Stimulated activated naive CD8-positive, alpha-beta T cell treated with anti-CD3 and anti-CD28 coated beads, Interleukin-15, Interleukin-2, amounts not matched to agents 100 U/mL and 50 U/mL, for 24 hours (primary cell): ENCODE data around the gene BLID.

Source experiments
- ATAC-seq: fragments of 150-1000 bp; cut with Tn5 transposase; one replicate; pipeline ENCODE4 v1.10.0; 2021
- DNase-seq: peaks from one replicate; pipeline ENCODE4 v3.0.0; 2021

Gene BLID, protein sequence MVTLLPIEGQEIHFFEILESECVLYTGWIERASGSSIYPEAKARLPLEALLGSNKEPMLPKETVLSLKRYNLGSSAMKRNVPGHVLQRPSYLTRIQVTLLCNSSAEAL

DNA sequence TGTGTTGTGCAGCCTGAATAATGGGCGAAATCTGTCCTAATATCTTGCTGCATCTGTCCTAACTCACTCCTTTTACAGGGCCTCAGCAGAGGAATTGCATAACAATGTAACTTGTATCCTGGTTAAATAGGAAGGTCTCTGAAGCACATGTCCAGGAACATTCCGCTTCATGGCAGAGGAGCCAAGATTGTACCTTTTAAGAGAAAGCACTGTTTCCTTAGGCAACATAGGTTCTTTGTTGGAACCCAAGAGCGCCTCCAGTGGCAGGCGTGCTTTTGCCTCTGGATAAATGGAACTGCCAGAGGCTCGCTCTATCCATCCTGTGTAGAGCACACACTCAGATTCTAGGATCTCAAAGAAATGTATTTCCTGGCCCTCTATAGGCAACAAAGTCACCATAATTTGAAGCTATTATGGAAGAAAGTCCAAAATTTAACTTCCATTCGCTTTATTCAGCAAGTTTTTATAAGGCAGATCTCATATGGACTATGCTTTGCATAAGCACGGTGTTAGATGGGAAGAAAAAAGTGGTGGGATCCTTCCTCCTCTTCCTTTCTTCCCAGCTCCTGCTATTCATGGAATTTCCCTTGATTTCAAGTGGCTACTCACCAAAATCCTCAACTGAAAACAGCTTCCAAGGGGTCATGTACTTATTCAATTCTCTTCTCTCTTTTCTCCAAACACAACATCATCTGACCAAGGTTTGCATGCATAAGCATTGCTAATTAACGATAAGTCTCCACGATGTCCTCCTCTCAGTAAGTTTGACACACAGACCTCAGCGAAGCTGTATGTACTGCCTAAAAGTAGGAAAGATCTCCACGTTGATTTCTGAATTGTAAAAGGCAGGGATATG lies at the start of gene BLID:
TSS of gene BLID (minus strand) at position 692 of the 856 bp plus-strand sequence. CDS start at position 399, 293 bp downstream.
- ATAC-seq (no peak), DNase-seq (no peak)

DNA sequence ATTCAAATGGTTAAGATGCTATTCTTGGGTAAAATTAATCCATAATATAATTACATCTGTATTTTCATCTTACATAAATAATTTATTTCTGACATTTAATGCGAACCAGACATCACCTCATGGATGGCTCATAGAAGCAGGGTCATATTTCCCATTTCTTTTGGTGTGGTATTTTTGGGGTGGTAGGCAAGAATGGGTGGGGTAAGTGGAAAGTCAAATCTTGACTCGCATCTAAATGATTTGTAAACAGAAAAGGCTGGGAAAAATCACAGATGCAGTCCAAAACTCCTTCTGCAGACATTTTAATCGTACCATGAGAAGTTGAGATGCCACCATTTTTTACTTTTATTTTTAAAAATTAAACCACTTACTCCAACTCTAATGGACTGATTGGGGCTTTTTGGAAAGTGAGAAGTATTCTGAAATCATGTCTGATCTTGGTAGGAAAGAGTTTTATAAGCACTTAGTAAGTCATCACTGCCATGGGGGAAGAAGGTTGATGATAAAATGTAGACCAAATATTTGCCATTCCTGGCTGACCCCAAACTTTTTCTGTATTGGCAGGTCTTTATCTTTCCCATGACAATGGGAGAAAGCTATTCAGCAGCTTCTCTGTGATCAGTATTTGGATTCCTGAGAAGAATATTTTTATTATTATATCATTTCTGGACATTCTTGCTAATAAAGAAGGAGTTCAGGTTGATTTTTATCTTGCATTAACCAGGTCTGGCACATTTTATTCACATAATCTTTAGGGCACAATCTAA lies 47.2 kb upstream of the BLID start:
- DNase-seq (no peak), ATAC-seq (no peak)

DNA sequence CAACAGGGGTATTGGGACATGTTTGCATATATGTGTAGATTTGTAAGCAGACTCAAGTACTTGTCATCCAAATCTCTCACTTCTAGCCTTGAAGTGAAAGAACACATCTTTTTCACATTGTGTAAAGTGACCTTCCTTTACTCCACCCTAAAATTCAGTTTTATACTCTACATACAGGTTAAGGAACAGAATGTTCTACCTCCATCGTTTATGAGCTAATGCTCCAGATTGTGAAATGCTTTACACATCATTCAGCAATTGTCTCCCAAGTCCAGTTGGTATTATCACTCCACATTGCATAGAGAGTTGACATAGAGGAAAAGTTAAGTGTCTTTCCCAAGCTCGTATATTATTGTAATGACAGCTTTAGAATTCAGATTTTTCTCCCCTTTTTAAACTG lies 46.1 kb upstream of the BLID start:
- ATAC-seq (no peak), DNase-seq (no peak)

DNA sequence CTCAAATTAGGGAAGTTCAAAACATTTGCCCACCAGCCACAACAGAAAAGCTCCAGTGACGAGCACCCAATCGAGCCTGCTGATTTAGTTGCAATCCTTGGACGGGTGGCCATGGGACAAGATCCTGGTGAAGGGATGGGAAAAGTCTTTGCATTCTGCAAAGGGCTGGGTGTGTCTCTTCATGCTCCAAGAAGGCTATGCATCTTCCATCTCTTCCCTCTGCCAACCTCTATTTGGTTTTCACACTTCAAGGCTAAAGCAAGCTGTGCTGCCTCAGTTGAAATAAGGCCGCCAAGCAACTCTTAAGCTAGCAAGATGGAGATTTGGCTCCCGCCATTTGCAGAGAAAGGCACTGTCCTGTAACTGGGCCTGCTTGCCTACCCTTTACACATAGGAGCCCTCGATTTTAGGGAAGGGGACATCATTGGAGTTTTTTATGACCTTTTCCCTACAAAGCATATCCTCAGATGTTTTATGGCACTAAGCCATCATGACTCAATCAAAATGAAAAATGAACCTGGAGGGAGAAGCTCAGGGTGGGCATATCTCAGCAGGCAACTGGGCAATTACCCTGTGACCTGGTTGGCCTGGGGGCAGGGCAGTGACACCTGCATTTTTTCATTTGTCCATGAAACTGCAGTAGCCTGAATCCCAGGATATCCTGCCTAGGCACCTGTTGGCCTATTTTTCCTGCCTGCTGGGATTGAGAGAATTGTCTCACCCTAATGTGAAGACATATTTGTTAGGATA lies 45.0 kb upstream of the BLID start:
- no peak for DNase-seq
- ATAC-seq = no peak

DNA sequence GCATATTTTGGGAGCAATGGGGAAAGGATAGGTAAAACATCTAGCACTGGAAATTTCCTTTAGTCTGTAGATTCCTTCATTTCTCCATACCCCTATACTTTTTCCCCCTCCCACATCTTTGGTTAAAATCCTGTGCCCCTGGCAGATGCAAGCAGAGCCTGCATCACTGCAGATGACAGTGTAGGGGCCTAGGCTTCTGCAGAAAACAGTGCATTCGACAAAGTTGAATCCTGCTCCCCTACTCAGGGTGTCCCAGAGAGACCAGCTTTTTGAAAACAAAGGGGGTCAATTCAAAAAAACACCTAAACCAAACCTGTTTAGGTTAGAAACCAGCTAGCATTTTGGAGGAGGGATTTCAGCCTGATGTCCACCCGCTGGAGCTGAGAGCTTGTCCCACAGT lies 43.8 kb upstream of the BLID start:
- ATAC-seq = no peak

DNA sequence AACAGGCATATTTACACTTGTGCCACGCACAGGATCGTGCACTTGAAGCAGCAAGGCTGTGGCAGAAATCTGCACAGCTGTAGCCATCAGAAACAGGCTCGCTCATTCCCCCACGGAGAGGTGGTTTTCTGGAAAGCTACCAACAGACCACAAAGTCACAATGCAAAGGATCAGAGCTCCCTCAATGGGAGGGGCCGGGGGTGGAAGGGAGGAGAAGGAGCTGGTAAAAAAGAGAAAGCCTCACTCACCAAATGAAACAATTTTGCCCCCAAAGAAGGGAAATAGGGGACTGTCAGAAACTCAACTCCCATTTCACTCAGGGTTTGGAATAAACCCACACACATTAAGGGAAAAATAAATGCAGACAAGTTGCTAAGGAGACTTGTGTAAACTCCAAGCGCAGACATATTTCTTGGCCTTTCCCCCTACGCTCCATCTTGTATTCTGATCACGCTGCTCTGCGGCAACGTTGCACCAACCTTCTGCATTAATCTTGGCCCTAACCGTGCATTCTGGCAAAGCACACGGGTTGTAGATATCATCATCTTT lies 43.2 kb upstream of the BLID start:
- no peak for ATAC-seq
- no peak for DNase-seq

More for the DNA sequence above, 43.8 kb upstream of the BLID start:
- DNase-seq = no peak

DNA sequence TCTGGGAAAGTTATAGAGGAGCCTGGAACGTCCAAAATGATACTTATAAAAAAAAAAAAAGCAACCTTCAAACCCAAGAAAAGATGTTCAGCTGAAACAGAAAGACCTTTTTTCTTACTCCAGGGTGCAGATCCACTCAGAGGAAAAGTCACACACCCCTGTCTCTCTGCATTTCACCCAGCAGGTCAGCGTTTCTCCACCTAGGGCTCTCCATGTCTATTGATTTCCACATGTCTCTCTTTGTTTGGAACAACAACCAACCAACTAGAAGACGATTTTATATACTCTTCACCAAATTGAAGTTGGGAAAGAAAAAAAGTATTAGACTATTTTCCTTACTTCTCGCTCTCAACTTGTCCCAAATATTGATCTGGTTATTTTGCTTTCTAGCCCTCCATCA lies 42.2 kb upstream of the BLID start:
- DNase-seq (no peak), ATAC-seq (no peak)

DNA sequence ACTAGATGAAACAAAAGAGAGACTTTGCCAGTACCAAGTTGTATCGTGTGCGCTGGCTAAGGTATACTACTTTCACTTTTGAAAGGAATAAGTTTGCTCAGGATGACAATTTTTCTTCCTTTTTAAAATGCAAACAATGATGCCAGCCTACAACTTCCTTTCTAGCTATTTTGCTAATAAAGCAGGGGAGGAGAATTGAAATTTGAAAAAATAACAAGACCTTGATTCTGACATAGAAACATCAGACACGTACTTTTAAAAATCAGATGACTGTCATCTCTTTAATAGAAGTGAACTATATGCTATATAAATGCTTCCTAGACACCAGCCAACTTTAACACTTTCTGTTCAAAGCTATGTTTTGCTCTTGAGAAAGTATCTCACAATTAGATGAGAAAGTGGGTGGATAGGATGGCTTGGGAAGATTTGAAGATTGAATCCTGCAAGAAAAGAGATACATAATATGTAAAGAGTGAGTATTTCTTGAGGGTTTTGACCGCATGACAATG lies 41.7 kb upstream of the BLID start:
- no peak for ATAC-seq
- no peak for DNase-seq

DNA sequence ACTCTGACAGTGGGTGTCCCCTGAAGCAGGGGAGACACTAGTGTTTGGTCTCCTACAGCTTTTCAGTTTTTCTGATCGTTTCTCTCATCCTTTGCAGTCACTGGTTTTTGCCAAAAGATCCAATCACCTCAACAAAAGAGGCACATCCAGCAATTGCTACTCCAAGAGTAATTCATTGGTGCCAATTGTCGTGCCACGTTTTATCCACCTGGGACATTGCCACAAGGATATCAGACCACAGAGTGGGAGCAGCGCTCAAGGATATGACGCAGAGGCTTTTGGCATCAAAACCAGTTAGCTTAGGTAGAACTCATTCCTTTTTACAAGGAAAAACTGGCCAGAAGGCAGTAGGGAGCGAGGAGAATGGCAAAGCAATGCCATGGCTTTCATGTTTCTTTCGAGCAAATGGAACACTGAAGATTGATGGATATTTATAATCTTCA lies 40.9 kb upstream of the BLID start:
- DNase-seq = no peak
- no peak for ATAC-seq

DNA sequence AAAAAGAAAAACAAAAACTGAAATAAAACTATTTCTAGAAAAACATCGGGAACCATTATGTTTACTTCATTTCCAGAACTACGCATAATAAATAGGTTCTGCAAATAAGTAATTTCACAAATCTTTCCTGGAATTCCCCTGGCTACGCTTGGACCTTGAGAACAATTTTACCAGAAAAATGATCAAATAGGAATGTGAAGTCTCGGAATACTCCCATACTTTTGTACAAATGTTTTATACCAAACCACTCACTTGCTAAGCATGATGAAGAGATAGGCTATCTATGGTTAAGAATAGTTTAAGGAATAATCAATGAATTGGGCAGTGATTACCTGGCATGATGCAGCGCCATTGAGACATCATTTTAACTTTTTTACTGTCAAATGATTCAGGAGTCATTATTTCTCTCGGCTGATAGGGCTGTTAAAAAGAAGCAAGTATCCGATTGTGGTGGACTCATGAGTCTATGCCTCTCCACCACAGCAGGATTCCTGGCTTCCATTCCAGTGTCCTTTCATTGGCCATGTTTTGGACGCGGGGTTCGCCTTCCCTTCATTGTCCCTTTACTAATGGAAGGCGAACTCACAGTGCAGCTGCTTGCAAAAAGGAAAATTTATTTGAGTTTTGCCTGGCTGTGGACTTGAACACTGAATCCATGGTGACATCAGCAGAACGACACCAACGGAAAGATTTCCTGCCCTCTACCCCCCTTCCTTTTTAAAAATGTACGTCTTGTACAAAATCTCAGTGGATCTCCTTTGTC lies 39.9 kb upstream of the BLID start:
- DNase-seq (no peak), ATAC-seq (no peak)

DNA sequence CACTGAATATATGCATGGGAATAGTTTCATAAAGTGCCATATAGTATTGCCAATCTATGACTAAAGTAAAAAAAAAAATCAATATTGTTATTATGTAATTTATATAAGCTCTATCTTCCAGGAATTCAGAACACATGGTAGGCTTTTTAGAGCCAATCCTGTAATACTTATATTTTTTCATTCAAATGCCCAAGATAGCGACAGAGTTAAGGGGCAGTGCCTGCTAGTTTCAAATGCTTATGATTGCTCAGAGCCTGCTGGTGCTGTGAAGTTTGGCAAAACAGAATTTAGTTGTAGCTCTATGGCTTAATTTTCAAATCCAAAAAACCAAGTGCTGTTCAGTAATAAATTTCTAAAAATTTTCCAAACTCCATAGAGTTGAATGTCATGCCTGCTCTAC lies 39.0 kb upstream of the BLID start:
- no peak for ATAC-seq
- DNase-seq = no peak

DNA sequence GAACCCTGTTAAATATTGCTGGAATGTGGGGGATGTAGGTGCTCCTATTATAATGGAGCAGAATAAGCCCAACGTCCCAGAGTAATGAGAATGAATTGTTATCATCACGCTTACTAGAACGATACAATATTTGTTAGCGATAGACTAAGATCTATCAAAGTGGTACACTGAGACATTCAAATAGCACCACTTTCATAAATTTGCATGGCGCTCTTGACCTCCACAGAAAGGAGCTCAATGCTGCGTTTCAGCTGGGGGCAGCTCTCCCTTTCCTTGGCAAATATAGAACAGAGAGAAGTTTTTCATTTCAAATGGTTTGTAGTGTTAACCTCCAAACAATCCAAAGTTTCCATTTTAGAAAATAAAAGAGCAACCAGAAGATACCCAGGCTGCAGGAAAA lies 38.2 kb upstream of the BLID start:
- DNase-seq = no peak
- ATAC-seq = no peak

DNA sequence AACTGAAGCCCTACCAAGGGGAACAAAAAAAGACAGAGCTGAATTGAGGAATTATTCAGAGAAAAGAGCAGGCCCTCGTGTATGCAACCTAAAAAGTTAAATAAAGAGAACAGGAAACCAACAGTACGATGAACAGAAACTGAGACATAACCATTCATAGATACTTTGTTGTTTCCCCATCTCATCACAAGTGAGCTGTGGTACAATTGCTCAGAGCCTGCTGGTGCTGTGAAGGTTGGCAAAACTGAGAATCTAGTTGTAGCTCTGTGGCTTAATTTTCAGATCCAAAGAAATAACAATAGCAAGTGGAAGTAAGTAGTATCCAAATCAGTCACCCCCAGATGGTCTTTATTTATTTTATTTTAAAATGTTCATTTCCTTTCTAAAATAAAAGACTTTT lies 37.7 kb upstream of the BLID start:
- DNase-seq (no peak), ATAC-seq (no peak)

DNA sequence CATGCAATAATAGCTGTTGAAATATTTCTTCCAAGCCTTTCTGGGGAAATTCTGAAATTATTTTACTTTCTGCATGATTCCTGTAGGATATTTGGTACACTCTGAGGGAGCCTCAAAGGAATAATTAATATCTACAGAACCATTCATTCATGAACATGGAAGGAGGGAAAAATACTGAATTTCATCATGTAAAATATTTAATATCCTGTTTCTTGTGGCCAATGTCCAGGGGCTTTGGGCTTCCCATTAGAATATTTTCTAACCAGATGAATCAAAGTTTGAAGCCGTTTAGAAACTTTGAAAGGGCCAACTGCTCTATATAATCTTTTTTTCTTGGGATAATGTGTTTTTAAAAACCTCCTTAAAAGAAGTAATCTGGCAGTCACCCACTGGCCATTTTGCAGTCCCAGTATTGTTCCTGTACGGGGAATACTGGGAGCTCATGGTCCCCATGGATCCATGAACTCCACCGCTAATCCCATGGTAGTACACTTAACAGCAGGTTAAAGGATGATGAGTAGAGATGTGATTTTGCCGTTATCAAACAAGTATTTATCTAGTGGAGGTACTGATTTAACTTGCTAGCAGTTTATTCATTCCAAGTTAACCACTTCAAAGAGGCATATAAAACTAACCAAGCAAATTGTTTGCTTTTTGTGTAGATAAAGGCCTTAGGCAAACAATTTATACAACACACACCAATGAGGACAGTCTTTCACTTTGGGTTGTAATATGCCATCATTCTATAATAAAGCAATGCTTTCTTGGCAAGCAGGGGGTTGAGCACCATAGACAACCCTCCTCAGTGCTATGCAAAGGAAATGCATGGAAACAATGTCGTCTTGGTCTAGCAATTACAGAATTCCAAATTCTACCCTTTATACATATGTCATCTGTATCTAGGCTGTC lies 34.5 kb upstream of the BLID start:
- no peak for DNase-seq
- no peak for ATAC-seq

DNA sequence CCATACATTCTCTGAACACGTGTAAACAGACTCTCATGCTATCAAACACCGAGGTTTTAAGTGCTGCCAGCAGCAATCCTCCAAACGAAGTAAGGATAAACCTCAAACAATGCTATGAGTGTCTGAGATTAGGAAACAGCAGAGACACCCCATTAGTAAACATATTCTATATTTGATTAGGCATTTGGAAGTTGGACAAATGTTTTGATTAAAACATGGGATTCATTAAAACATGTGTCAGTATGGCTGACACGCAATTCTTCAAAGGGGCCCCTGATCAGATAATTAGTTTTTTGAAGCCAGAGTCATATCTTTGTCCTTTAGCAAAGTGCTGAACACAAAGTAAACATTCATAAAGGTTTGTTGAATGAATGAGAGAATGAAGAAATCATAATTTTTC lies 33.2 kb upstream of the BLID start:
- DNase-seq (no peak), ATAC-seq (no peak)

DNA sequence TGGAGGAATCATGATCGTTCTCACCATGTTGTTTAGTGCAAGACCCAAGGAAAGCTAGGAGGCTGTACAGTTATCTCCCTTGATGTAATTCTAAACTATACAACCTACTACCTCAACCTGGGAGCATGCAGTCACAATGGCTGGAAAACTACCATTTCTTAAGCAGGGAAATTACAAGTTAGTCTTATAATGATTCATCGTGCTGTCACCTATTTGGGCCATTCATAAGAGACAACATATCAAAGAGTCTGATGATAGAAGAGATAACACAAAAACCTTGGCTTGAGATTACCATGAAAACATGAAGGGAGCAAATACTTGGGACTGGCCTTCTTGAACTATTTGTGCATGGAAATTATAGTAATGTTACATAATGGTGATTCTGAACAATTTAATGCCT lies 30.5 kb upstream of the BLID start:
- DNase-seq = no peak

DNA sequence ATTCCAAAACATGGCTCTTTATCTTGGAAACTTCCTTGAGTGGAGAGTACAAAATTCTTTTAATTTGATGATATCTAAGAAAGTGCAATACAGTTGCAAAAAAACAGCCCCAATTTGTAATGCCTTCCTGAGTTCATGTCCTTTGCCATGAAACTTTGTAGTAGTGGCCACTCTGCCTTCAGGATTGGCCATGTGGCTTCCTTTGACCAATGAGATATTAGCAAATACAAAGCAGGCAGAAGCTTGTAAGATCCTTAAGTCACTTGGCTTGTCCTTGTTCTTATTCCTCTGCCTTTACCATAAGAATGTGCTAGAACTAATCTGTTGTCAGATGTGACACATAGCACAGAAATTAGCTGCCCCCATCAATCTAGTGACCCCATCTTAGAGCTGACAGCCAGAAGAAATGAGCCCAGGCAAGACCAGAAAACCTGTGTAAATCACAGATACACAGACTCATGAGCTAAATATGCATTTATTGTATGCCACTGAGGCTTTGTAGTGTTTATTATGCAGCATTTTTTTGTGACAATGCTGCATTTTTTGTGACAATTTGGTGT lies 29.8 kb upstream of the BLID start:
- no peak for ATAC-seq
- DNase-seq = no peak

More for the DNA sequence above, 30.5 kb upstream of the BLID start:
- ATAC-seq = no peak

DNA sequence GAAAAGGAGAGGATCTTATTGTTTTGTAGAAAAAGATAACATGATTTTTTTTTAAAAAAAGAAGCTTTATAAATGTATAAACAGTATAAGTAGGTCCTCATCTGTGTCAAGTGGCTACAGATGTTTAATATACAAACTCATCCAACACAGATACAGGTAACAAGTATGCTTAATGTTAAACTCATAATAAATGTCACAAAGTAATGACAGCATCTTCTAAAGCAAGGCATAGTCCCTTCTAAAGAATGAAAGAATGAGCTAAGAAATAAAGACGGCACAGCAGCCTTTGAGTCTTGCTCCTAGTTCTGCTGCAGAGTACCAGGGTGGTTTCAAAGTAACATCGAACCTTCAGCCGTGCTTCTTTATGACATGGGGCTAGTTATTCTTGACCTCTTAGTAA lies 28.7 kb upstream of the BLID start:
- no peak for ATAC-seq
- no peak for DNase-seq

DNA sequence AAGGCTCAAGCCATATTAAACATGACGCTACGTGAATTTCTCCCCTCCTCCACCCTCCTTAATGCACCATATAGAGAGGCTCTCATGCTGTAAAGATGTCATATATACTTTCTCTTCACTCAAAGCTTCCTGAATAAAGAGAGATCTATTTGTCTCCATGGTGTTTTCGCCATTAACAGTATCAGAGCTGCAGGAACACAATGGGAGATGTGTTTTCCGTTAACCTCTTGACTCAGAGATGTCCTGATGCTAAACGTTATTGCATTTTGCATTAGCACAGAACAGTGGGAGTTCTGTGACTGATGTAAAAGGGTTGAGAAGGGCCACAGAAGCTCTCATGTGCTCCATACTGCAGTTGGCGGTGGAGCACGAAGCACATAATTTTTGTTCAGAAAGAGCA lies 25.7 kb upstream of the BLID start:
- ATAC-seq (no peak), DNase-seq (no peak)

DNA sequence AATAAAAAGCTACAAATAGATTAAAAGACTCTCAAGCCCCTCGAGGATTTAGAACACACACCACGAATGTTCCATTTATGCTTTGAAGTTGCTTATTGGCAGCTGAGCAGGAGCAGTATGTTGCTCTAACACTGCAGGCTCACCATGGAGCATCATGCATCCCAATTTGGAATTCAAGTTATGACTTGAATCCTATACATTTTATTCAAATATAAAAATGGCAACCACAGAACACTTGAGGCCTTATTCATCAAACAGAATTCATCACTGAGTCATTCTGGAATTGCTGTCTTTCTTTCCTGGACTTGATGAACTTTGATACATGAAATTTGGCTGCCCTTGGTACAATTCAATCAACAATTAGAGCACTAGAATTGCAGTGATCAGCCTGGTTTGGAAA lies 24.5 kb upstream of the BLID start:
- no peak for DNase-seq

More for the DNA sequence above, 24.5 kb upstream of the BLID start:
- ATAC-seq = no peak
